NCI-H146 treated with DMSO at 0.1 percent for 48 hours (cell line): ENCODE measurements around the gene SELENOS.
A peak's percentile ranks its signal among the peaks of the same experiment; 100 is the strongest.

Source experiments
- DNase-seq: peaks from one replicate; lab custom pipeline; 2025; ENCODE audit not compliant: unreplicated experiment; lab: John Stamatoyannopoulos, UW

Gene SELENOS, protein sequence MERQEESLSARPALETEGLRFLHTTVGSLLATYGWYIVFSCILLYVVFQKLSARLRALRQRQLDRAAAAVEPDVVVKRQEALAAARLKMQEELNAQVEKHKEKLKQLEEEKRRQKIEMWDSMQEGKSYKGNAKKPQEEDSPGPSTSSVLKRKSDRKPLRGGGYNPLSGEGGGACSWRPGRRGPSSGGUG

DNA sequence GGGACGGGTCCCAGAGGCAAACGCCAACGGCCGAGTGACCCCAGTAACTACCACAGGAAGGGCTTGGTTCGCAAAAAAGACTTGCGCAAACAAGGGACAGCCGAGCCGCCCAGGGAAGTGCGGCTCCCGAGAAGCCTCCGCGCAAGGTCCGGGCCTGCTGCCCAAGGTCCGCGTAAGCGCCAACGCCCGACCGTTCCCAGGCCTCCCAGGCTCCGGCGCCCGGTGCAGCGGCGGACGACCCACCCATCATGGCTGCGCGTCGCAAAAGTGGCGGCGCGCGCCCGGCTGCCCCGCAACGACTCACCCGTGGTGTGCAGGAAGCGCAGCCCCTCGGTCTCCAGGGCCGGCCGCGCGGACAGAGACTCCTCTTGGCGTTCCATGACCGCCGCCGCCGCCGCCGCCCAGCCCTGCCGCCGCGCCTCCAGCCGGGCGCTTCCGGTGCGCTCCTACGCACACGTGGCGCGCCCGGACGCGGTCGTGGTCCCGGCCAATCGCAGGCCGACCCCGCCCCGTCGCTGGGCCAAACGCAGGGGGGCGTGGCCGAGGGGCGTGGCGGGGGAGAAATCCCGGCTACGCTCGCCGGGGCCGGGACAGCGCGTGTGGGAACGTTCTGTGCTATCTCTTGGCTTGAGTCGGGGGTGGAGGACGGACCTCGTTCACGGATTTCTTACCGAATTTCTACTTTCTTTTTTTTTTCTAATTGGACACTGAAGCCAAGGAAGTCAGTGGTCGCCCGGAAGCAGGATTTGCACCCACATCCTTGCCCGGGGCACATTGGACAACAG is at the start of gene SELENOS:
Gene SELENOS (minus strand): TSS at position 448 of the 785 bp plus-strand sequence. CDS start 68 bp downstream, at position 380.
- peak; percentile 69 for DNase-seq

DNA sequence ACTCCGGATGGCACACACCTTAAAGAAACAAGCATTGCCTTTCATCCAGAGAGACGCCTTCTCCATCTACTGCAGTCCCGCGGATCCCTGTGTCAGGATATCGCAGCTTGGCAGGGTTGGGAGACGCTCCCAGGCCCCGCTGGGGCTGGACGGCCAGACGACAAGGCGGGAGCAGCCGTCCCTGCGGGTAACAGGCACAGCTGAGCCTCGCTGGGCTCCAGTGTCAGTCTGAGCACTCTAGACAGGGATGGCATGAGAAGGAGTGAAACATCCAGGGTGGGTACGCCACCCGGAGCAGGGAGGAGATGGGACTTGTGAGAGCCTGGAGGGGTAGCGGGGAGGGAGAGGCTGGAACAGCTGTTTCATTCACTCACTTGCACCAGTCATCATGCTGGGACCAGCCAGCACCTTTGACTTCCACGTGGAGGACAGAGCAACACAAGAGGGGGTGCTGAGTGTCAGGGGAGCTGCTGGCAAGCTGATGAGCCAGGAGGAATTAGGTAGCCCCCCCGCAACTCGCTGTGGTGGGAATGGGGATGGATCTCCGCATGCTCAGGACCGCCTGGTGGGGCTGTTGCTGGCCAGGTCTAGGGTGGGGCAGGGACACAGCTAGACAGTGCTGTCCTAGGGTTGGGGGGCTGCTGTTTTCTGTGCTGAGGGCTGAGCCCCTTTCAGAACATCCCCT is 49.3 kb upstream of the SELENOS start:
- DNase-seq: no peak

DNA sequence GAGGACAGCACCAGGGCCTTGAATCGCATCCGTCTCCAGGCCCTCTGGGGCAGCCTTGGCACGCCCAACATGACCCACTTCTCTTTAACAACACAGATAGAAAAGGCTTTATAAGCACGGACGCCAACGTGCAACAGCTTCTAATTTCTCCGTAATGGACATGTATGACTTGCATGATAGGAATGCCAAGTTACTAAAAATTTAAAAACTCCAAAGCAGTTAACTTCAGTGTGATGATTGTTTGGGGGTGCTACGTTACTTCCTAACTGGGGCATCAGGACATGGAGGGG is 48.7 kb upstream of the SELENOS start:
- DNase-seq: no peak

DNA sequence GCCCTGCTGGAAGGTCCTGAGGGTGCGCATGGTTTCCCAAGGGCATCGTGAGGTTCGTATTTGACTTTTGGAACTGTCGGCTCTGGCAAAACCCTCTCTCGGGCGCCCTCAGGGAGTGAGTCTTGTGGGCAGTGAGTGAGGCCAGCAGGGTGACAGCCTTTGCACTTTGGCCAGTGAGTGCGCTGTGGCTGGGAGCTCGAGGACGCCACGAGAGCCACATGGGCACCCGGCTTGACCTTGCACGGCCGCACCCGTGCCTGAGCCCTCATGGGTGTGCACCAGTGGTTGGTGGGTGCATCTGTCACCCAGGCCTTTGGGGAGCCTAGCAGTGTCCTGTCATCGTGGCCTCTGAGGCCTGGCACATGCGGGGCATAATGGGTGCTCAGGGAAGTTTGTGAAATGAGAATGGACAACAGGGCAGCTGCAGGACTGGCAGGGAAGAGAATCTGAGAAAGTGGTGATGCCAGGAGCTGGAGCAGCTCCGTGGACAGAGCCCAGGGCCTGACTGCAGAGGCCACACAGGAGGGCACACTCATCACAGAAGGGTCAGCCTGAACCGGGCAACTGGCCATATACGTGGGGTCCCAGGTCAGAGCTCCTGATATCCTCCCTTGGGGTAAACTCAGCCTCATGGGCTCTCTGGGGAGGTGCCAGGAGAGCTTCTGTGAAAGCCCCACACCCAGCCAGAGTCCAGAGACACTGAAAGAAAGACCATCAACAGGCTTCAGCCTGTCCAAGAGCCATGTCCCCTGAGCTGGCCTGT is 48.2 kb upstream of the SELENOS start:
- no peak for DNase-seq

DNA sequence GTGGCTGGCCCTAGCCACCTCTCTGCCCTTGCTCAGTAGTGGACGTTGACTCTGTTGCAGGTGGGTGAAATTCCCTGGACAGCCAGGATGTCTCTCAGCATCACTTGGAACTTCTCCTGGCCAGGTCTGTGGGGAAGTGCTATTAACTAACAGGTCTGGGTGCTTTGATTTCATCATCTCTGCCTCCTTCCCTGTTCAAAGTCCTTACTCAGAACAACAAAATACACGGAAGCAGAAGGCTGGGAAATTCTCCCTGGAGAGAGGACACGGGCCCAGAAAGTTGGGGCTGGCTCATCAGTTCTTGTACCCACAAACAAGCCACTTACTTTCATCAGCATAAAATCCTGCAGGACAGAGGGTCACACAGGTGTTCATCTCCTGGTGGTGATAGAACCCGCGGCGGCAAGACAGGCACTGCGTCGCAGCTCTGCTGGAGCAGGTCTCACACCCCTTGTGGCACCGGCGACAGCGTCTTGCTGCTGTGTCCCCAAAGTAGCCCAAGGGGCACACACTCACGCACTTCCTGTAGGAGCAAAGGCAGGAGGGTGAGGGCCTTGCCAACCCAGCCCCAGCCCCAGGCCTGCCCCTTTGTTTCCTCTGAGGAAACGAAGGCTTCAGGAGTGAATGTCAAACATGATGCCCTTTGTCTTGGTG is 47.4 kb upstream of the SELENOS start:
- DNase-seq: no peak

DNA sequence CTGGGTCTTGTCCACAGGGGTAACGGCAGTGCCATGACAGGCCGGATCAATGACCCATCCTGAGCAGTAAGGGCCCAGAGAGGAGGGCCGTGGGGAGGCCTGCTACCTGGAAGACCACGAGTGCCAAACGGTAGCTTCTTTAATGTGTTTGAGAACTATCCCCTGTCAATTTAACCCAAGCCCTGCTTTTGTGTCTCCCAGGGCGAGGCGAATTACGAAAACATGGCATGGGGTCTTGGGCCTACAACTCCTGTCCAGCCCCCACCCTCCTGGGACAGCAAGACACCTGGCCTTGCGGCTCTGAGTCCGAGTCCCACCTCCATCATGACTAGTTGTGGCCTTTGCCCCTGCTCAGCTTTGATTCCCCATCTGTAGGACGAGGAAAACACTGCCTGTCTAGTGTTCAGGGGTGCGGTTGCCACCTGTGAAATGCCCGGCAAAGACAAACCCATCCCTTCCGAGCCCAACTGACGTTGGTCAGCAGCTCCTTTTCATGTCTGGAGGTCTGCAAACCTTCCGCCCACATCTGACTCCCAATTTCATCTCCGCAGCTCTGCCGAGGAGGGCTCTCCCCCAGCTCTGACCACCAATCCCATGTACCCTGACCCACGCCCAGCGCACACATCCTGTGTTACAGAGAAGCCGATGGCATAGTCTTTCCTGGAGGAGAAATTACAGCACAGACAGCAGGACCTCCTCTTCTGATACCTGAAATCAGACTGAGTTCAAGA is 46.7 kb upstream of the SELENOS start:
- DNase-seq: no peak

DNA sequence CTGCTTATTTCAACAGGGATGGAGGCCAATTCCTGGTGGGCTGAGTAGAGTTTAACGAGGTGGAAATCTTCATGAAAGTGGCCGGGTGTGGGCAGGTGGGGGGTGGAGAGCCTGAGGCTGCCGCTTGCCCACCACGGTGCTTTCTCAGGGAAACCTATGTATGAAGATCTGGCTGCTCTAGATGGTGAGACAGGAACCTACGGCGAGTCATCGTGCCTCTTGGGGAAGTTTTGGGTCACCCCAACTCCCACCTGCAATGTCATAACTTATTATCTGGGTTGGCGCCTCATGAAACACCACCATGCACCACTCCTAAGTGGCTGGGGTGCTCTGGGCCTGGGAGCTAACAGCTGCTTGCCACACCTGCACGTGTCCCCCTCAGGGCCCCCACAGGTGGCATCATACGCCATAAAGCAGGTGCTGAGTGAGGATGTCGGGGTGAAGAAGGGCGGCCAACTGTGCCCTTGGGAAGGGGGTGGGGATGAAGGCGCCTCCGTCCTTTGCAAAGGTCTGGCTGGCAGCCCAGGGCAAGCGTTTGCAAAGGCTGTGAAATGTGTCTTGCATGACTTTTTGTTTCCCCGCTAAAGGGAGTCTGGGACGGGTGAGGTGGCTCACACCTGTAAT is 45.7 kb upstream of the SELENOS start:
- DNase-seq: no peak

DNA sequence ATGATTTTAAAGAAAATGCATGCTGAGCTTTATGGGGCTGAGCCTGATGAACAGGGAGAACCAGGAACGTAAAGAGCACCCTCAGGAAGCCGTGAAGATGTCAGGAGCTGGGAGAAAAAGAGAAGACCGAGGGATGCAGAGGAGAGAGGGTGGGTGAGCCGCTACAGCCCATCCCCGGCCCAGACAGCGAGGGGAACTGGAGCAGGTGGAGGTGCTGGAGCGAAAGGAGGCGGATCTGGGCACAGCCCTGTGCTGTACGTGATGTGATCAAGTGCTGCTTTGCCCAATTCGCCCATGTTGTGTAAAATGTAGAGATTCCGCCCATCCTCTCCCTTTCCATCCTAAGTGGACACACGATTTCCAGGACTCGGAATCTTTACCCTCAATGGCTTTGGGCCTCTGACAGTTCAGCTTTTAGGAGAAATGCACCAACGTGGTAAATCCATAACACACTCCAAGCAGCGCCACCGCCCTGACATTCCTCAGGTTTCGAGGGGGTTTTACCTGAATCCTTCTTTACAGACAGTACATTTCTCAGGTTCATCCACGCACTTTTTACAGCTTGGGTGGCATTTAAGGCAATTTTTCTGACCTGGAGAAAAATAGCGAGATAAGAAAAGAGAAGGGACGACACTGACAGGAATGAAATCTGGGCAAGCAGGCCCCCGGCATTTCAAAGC is 44.9 kb upstream of the SELENOS start:
- DNase-seq: no peak

DNA sequence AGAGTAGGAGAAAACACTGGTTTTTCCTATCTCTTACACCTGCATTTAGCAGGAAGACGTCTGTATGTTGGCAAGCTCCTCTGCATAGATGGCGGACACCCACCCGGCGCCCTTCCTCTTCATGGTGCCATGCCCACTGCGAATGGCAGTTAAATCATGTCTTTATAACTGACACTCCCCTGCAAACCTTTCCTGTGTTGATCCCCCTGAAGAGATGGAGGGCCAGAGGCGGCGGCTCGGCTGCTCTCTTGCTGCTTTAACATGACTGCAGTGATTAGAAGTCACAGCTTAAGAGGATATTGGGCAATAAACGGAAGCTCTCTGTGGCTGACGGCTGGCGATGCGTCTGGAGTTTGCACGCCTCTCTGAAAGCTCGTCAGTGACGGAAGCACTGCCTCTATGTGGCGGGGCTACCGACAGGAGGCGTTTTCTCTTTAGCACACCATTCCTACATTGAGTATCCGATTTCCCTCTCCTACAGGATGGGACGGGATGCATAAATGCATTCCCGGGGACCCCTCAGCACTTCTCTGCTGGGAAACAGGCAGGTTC is 43.3 kb upstream of the SELENOS start:
- peak; percentile 17 for DNase-seq

DNA sequence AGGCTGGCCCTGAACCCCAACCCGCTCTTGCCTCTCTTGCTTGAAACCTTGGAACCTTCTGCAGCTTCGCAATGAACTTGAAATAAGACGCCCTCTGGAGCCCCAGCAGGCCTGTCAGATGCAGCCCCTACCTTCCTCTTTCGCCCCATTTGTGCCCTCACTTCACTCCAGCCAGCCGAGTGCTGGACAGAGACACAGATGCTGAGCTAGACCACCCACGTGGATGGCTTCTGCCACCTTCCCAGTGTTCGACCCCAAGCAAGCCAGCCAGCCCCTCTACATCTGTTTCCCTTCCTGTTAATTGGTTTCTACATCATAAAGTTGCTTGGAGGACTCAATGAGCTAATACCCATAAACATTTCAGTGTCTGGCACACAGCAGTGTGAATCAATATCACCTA is 41.6 kb upstream of the SELENOS start:
- DNase-seq: no peak

DNA sequence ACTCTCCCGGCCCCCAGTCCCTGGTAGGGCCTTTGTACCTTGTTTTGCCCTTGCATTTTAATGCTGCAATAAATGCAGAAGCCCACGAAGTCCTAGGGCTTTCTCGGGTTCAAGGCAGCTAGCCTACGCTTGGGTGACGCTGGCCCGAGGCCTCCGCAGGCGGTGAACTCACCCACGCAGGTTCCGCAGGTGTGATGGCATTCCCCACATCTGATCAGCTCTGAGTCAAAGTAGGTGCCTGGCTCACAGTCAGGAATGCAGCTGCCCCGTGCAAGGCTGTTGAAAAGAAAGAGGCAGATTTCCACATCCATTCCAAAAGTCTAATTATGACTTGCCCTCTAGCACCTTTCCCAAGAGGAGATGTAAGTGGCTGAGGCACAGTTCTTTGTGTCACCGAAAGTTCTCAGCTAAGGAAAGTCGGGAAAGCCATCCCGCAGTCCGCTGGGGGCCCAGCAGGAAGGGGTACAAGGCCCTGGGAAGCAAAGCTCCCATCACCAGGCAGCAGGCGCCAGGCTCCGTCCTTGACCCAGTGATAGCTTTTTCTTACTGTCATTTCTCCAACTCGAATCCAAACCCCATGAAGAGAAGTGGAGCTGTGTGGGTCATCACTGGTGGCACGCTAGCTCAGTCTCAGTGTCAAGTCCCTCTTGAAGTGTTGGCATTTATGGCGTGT is 41.0 kb upstream of the SELENOS start:
- DNase-seq: no peak

DNA sequence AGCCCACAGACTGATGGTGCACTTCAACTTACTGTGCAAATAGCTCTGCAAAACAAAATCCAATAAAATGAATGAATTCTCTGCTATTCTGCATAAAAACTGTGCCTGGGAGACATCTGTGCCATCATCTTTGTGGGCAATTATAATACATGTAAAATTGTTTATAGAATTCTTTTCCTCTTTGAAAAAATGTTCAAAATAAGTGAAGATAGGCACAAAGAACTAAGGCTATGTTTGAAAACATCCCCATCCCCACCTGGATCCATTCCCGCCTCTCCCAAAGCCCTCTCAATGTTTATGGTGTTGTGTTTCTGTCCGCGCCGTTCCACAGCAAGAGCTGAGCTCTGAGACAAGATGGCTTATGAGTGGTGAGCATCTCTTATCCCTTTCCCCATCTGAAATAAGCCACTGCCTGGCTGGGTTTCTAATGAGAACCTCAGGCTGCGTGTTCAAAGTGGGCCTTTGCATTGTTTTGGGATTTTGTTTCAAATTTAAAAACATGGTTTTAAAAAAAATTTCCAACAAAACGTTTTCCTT is 40.1 kb upstream of the SELENOS start:
- DNase-seq: no peak

DNA sequence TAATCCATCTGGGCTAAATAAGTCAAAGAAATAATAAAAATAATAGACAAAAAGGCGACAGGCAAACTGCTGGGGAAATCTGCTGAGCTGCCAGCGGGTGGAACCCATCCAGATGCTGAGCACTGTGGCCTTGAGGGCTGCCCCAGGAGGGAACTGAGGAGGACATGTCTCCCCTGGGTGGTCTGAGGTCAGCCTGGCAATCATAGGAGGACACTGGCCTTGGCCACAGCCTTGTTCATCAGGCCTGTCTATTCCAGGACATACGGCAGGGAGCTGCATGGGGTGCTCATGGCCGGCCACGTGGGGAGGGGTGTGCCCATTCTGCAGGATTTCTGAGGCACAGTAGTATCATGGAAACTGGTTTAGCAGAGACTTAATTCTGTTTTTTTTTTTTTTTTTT is 39.2 kb upstream of the SELENOS start:
- DNase-seq: no peak

DNA sequence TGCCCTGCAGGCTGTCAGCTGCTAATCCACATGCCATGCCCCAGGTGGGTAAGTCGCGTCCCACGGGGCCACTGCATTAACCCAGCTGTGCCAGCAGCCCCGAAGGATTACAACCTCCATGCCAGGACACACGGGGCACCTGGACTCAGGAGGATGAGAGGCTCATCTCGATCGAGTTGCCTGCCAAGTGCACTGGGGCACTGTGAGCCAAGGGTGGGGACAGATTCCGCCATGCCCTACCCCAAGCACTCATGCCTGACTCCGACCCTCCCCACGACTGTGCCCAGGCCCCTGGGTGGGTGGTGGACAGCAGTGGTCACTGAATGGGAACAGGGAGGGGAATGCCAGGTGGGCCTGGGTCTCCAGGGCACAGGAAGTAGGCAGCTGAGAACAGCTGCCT is 38.5 kb upstream of the SELENOS start:
- DNase-seq: no peak

DNA sequence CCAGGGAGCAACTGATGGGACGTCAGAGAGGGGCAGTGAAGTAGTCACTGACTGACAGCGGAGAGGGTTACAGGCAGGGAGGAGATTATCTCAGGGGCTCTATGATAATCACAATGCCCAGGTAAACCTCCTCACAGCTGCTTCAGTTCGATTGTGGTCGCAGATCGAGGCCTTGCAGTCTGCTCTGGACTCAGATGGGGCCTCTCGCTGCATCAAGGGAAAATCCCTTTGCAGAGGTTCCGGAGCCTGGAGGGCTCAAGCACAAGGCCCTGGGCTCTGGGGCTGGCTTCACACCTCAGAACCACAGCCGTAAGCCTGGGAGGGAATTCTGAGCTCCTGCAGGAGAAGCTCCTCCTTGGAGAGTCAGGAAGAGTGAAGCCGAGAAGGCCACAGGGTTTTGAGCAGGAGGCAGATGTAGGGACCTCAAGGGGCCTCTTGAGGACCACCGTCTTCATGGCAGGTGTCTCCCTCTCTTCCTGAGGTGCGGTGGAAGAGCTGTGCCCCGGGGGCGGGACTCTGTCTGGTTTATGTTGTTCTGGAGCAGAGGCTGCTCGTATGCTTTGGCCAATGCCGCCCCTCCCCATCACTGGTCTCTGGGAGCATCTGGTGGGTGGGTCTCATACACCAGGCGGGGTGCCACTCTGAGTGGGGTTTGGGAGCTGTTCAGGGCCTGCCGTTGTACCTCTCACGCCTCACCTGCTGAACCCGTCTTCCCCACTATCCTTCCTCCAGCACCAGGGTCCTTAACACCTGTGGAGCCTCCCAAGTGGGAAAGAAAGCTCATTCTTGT is 37.2 kb upstream of the SELENOS start:
- no peak for DNase-seq

DNA sequence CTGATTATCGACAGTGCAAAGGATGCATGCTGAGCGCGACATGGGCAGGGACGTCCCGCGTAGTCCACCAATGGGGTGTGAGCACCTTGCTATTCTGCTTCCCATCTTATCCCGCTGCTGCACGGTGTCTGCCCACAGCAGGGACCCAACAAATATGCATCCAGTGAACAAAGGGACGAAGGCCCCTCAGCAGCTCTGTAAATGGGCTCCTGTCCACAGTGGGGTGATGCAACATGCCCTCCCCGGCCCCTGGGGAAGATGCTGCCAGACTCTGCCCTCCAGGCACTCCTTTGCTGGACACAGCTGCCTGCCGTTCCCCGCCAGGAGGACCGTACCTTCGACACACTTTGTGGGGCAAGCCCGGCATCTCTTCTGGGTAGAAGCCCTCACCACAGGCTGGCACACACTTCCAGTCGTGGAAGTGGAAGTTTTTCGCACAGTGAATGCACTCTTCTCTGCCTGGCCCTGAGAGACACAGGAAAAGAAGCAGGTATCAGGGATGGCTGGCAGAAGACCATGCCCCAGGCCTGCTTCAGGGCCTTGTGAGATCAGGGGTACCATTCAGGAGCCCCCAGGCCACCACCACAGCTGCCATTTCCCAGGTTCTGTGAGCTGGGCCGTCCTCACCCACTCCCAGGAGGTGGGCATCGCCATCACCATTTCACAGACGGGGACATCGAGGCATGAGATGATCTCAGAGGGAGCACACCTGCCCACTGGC is 35.9 kb upstream of the SELENOS start:
- peak; percentile 37 for DNase-seq

DNA sequence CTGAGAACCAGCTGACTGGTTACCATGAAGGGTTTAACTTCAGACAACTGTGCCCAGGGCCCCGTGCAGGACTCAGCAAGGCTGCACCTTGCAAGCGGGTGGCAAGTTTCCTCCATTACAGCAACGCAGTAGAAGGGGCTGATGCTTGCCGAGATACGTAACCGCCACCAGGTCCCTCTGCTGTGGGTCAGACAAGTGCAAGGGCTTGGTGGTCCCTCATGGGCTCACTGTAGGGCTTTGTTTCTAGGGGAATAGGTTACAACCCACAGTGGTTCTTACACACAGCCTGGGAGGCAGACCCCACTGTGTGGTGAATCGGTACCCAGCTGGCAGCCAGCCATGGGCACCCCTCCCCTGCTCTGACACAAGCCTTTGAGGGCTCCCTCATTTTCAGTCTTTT is 33.2 kb upstream of the SELENOS start:
- no peak for DNase-seq
